Stimulated activated CD8-positive, alpha-beta memory T cell treated with anti-CD3 and anti-CD28 coated beads, Interleukin-12 subunit alpha, Interleukin-12 subunit beta, amount 100 ng/mL, for 1 hour (primary cell): ENCODE measurements around the gene SULT6B1.

Experiments used
- DNase-seq: peaks from one replicate; pipeline ENCODE4 v3.0.0-alpha.2; 2020; ENCODE audit warnings: low read depth

Gene SULT6B1

GRCh38 chr2:37196320-37197195 is 8.1 kb upstream of the SULT6B1 start, which contains the start of gene CEBPZOS:
Gene CEBPZOS, plus strand, starts transcription at chr2:37196496. Its CDS starts 3,209 bp downstream, at chr2:37199705.
- peak; percentile 90 for DNase-seq

DNA sequence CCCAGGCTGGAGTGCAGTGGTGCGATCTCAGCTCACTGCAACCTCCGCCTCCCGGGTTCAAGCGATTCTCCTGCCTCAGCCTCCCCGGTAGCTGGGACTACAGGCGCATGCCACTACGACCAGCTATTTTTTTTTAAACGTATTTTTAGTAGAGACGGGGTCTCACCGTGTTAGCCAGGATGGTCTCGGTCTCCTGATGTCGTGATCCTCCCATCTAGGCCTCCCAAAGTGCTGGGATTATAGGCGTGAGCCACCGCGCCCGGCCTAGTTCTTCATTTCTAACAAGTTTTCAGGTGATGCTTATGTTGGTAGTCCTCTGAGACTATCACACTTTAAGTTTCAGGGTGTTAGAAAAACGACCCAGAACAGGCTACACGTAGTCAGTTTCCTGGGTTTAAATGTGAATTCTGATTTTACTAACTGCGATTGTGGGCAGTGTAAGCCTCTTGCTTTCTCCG is 7.4 kb upstream of the SULT6B1 start:
- DNase-seq: peak; percentile 1

DNA sequence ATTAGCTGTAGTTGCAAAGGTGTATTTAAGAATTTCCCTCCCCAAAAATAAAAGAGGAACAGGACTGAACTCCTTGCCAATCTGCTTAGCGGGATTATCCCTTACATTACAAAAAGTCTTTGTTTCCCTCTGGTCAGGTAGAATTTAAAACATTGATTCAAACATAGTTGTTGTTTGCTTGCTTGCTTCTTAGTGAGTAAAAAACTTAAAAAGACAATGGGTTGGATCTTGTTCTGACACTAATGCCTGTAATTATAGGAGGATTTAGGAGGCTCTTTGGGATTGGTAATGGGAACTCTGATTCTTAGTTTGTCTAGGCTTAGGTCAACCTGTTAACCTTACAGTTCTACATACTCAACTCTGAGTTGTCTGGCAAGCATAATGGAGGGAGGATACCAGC is 4.1 kb upstream of the SULT6B1 start:
- DNase-seq: no peak

DNA sequence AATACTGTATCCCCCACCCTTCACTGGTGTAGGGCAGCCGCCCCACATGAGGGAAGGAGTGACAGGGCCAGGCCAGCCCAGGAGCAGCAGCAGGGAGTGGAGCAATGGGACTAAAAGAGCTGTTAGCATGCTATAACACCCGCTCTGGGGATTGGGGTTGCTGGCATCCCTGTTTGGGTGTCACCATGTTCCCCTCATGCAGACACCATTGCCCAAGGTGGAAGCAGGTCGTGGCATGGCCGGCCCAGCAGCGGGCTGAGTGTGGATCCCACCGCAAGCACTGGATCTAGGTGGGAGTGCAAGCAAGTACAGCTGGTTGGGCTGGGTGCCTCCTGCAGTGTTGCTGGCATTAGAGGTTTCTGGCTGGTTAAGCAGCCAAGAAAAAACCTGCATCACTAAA is 3.3 kb upstream of the SULT6B1 start:
- no peak for DNase-seq

- DNase-seq: no peak
Measured at GRCh38 chr2:37191253-37191652, 2.8 kb upstream of the SULT6B1 start.

GRCh38 chr2:37190290-37190689 is 1.8 kb upstream of the SULT6B1 start:
- DNase-seq: no peak

- no peak for DNase-seq
Measured at GRCh38 chr2:37189452-37190153, 1.1 kb upstream of the SULT6B1 start.

- no peak for DNase-seq
Measured at GRCh38 chr2:37181726-37182684, 6.5 kb downstream of the SULT6B1 start.

DNA sequence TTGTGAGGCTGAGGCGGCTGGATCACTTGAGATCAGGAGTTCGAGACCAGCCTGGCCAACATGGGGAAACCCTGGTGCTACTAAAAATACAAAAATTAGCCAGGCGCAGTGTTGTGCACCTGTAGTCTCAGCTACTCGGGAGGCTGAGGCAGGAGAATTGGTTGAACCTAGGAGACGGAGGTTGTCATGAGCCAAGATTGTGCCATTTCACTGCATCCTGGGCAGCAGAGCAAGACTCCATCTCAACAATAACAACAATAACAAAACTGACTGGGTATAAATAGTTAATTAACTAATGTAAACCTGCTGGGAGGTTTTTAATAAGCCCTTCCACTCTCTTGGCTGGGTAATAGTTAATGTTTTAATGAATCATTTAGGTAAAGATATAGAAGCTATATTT is 7.8 kb downstream of the SULT6B1 start:
- DNase-seq: no peak

DNA sequence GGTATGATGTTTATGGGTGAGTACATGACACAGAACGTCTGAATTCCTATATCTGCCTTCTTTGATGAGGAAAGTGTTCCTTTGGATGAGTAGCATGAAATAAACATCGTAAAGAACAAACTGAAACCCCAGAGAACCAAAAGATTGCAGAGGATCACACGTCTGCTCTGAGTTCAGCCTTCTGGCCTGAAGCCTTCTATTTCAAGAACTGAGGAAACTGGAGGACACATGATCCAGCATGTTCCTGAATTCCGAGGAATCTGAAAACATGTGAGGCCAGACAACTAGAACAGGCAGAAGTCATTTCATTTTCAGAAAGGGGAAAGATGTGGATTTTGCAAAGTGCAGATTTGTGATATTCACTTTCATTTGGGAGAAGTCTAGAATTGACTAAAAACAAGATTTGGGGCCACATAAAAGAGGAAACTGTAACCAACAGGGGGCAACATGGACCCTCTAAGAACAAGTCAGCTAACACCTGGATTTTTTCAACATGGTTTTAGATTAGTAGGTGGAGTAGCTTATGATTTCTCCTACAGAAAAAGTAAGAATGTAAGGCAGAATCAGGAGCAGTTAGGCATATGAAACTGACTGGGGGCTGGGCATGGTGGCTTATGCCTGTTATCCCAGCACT is 8.3 kb downstream of the SULT6B1 start:
- no peak for DNase-seq

DNA sequence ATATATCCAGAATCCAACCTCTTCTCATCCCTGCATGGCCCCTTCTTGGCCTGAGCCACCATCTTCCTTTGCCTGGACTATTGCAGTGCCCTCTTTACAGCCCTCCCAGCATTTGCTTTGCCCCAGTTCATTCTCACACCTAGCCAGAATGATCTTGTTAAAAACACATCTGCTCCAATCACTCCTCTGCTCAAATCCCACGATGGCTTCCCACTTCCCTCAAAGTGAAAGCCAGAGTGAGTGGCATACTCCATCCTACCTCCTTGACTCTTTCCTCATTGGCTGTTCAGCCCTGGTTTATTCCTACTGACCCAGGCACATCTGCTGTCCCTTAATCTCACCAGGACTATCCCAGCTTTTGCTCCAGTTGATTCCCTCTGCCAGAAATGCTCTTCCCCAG is 14.7 kb downstream of the SULT6B1 start:
- DNase-seq: no peak

DNA sequence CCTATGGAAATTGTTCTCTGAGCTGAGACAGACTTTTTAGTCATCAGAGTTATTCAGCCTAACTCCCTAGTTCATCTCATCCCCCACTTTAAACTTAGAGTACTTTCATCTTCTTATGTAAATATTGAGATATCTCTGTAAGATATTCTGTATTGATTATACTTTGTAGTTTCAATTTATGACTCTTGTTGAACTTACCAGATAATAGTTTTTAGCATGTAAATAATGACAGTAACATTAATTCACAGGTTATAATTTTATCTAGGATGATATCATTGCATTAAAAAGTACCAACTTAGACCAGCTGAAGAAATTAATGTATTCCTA is 16.9 kb downstream of the SULT6B1 start:
- DNase-seq: no peak

DNA sequence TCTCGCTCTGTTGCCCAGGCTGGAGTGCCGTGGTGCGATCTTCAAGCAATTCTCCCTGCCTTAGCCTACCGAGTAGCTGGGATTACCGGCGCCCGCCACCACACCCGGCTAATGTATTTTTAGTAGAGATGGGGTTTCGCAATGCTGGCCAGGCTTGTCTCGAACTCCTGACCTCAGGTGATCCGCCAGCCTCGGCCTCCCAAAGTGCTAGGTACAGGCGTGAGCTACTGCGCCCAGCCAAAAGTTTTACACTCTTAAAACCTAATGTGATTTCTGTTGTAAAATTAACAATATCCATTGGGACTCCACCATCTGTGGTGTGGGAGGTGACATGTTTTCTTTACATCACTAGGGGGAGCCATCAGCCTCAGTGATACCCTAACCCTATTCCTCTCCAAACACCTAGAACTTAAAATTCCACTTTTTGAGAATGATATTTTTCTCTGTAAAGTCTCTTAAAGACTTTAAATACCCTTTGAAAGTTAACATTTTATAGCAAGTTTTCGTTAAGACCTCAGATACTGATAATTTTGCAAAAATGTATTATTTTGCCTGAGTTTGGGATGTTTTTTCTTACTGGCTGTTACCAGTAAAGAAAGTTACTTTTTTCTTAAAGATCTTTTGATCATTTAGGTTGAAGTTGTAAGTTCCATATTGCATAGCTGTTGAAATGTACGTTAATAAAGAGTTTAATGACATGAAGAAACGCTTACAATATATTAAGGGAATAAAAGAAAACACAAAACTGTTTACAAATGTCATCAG is 20.1 kb downstream of the SULT6B1 start:
- no peak for DNase-seq

GRCh38 chr2:37167636-37168180 is 20.8 kb downstream of the SULT6B1 start:
- DNase-seq: no peak

DNA sequence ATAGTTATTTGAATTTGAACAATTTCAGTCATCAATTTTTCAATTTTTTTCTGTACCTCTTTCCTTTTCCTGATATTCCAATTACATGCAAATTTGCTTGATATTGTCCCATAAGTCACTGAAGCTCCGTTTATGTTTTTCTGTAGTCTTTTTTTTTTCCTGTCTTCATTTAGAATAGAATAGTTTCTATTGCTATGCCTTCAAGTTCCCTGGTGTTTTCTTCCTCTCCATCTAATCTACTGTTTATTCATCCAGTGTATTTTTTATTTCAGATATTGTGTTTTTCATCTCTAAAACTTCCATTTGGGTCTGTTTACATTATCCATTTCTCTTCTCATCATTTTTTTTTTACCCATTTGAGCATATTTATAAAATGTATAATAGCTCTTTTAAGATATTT is 23.7 kb downstream of the SULT6B1 start:
- no peak for DNase-seq

- DNase-seq: peak; percentile 71
Measured at GRCh38 chr2:37156857-37157714, 31.4 kb downstream of the SULT6B1 start, which contains the start of gene EIF2AK2. Gene EIF2AK2, minus strand, starts transcription at chr2:37156980. Its CDS starts 9,174 bp downstream, at chr2:37147806.

DNA sequence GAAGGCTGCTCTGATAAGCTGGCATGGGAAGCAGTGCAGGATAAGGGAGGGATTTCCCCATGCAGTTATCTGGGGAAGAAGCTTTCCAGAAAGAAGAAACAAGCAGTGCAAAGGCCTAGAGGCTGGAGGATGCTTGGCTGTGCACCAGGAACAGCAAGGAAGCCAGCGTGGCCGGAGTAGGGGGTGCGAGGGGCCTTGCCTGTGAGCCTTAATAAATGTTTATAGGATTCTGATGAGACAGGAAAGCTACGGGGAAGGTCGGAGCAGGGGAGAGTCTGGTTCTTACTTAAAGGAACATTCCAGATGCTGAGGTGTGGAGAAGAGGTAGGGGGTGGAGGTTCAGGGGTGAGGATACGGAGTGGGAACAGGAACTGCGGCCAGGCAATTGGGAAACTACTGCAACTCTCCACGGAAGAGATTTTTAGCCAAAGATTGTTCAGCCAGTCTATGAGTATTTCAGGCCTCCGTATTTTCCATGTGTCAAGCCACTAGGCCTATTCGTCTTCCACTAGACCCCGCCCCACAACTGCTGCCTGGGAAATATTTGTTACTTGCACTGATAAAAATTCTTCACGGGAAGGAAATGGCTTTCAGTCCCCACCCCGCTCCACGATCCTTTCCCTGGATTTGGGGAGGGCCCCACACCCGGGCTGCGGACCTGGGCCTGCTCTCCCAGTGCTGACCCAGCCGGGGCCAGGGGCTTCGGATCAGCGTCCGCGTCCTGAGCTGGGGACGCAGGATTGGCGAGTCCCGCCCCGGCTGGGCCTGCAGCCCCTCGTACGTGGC is 32.2 kb downstream of the SULT6B1 start:
- DNase-seq: peak; percentile 25

GRCh38 chr2:37154785-37155184 is 33.7 kb downstream of the SULT6B1 start:
- no peak for DNase-seq

- no peak for DNase-seq
Measured at GRCh38 chr2:37153224-37153623, 35.2 kb downstream of the SULT6B1 start.
